Tibial nerve (tissue), 4 donors: ENCODE measurements around the gene EBF3. TPM values are rescaled to one million over a fixed set of nuclear protein-coding genes. Genes with fewer than 3 reads are reported as not detected.

Source experiments
- DNase-seq, 2 donors: peaks; one replicate each; pipeline ENCODE4 v3.0.0-alpha.2; 2019; ENCODE audit warnings: low spot score in 2 of 2
- H3K27ac ChIP-seq, 4 donors: fragments of 200-600 bp; sonication (generic) in 3 of 4; one replicate each; pipeline ENCODE4 v1.5.1; 2017 to 2019; ENCODE audit warnings: mild to moderate bottlenecking in 1 of 4
- H3K27me3 ChIP-seq, 2 donors: fragments of 200-600 bp; sonication (generic) in 1 of 2; one replicate each; pipeline versions ENCODE4 v1.5.1 to v1.6.0; 2017 to 2019
- H3K36me3 ChIP-seq, 3 donors: fragments of 200-600 bp; sonication (generic); one replicate each; pipeline ENCODE4 v1.5.1; 2018 to 2019
- H3K4me1 ChIP-seq, 4 donors: fragments of 200-600 bp; sonication (generic) in 3 of 4; one replicate each; pipeline ENCODE4 v1.5.1; 2017 to 2019
- H3K4me3 ChIP-seq, 4 donors: fragments of 200-600 bp; sonication (generic) in 3 of 4; one replicate each; pipeline ENCODE4 v1.5.1; 2017 to 2019; ENCODE audit warnings: mild to moderate bottlenecking in 1 of 4, moderate library complexity in 1 of 4
- H3K9me3 ChIP-seq, 4 donors: fragments of 200-600 bp; sonication (generic) in 3 of 4; one replicate each; pipeline ENCODE4 v1.5.1; 2017 to 2019
- CTCF ChIP-seq, 5 experiments: fragments of 200-600 bp in 3 of 5; fragments of 450-650 bp in 2 of 5; sonication (generic) in 3 of 5; IDR thresholded peaks; one replicate each; pipeline ENCODE4 v1.5.1; 2016 to 2019; ENCODE audit warnings: antibody characterized with exemption in 5 of 5, mild to moderate bottlenecking in 3 of 5, moderate library complexity in 2 of 5
- EP300 ChIP-seq, 2 donors: sonication (generic); formaldehyde crosslinking; IDR thresholded peaks; one replicate each; pipeline ENCODE4 v1.6.1; 2017; ENCODE audit warnings: antibody characterized with exemption in 2 of 2, mild to moderate bottlenecking in 1 of 2
- POLR2A ChIP-seq, 2 donors: fragments of 450-650 bp; IDR thresholded peaks; one replicate each; pipeline ENCODE4 v1.6.1; 2017; ENCODE audit warnings: antibody characterized with exemption in 2 of 2, mild to moderate bottlenecking in 2 of 2, moderate library complexity in 2 of 2
- WGBS, 2 donors: methylation state at CpG; one replicate each; pipeline ENCODE4 v1.1.5; 2018; 5-methylcytosine and 5-hydroxymethylcytosine counted together
- total RNA-seq, 4 donors: library from RNA; depleted of rRNA; stranded (reverse); fragments of >200 nt; gene quantifications; one replicate each; pipeline ENCODE4 v1.1.0, GENCODE V29; 2016

The EBF3 gene
- total RNA-seq, 4 donors from 2014 or later = 27.3 to 41.0 (median 31.2) TPM

GRCh38 chr10:129808092-129808983 is 155.7 kb downstream of the EBF3 start:
- no peak for DNase-seq
- no peak overlapping the region for H3K4me3 ChIP-seq
- no peak overlapping the region for H3K27ac ChIP-seq
- H3K4me1 ChIP-seq = no peaks in the 10 kb centered on the region
- H3K27me3 ChIP-seq = no peaks in the 10 kb centered on the region
- H3K36me3 ChIP-seq = peaks cover 0 to 8% (median 0%) of the 10 kb centered on the region in 3 donors
- WGBS, 2 donors = 69 to 71% methylated on average over 20 to 26 of the region's 26 CpGs
- peaks cover 0 to 26% (median 3%) of the 10 kb centered on the region in 4 donors for H3K9me3 ChIP-seq
- TF ChIP-seq EP300 (IDR thresholded peaks at IDR 0.05) (no peak), CTCF (IDR thresholded peaks at IDR 0.05) (no peak), POLR2A (IDR thresholded peaks at IDR 0.05) (no peak)

GRCh38 chr10:129807211-129807610 is 156.9 kb downstream of the EBF3 start:
- Histone ChIP-seq H3K4me3 (no peak overlapping the region), H3K27ac (no peak overlapping the region), H3K36me3 (peaks cover 0 to 8% (median 0%) of the 10 kb centered on the region in 3 donors), H3K4me1 (no peaks in the 10 kb centered on the region), H3K27me3 (no peaks in the 10 kb centered on the region), H3K9me3 (peaks cover 0 to 37% (median 3%) of the 10 kb centered on the region in 4 donors)
- no peak for DNase-seq
- WGBS, 2 donors = 61 to 81% methylated on average over 4 to 7 of the region's 7 CpGs
- no peak for TF ChIP-seq CTCF (IDR thresholded peaks at IDR 0.05)
- TF ChIP-seq POLR2A (IDR thresholded peaks at IDR 0.05) = no peak
- TF ChIP-seq EP300 (IDR thresholded peaks at IDR 0.05) = no peak

GRCh38 chr10:129800796-129801340 is 163.2 kb downstream of the EBF3 start:
- Histone ChIP-seq H3K4me1 (no peaks in the 10 kb centered on the region), H3K27me3 (no peaks in the 10 kb centered on the region), H3K9me3 (peaks cover 0 to 50% (median 3%) of the 10 kb centered on the region in 4 donors), H3K36me3 (peaks cover 0 to 6% (median 0%) of the 10 kb centered on the region in 3 donors), H3K27ac (no peak overlapping the region), H3K4me3 (no peak overlapping the region)
- TF ChIP-seq CTCF (IDR thresholded peaks at IDR 0.05) = no peak
- TF ChIP-seq EP300 (IDR thresholded peaks at IDR 0.05) = no peak
- no peak for TF ChIP-seq POLR2A (IDR thresholded peaks at IDR 0.05)
- 57 to 72% methylated on average over 6 to 12 of the region's 14 CpGs for WGBS, 2 donors
- no peak for DNase-seq

- H3K9me3 ChIP-seq = peaks cover 0 to 40% (median 3%) of the 10 kb centered on the region in 4 donors
- DNase-seq = no peak
- H3K36me3 ChIP-seq = no peaks in the 10 kb centered on the region
- H3K4me1 ChIP-seq = no peaks in the 10 kb centered on the region
- no peak overlapping the region for H3K27ac ChIP-seq
- 77% methylated on average over 3 of the region's 3 CpGs for WGBS, 2 donors
- H3K27me3 ChIP-seq = no peaks in the 10 kb centered on the region
- H3K4me3 ChIP-seq = no peak overlapping the region
- TF ChIP-seq CTCF (IDR thresholded peaks at IDR 0.05) = no peak
- no peak for TF ChIP-seq POLR2A (IDR thresholded peaks at IDR 0.05)
- no peak for TF ChIP-seq EP300 (IDR thresholded peaks at IDR 0.05)
These were observed 164.1 kb downstream of the EBF3 start for GRCh38 chr10:129799942-129800341.
